HCT116 (cell line): ENCODE measurements around the gene ADAMTS19. TPM values are rescaled to one million over a fixed set of nuclear protein-coding genes. Genes with fewer than 3 reads are reported as not detected.
"Not testable (repeated sequence)": the region's sequence is repeated elsewhere in the genome, so short reads cannot be mapped to it uniquely, and the experiment has no call there.

Experiments used
- ATAC-seq: fragments of 200-7000 bp; cut with Tn5 transposase; 2 replicates; pipeline ENCODE4 v1.9.1; 2020; ENCODE audit warnings: mild to moderate bottlenecking, moderate library complexity
- BruUV-seq: library from RNA; stranded (reverse); fragments of 400-500 nt; replicated peaks from 2 replicates; lab custom pipeline; 2021; lab: Mats Ljungman, UMichigan
- CTCF ChIA-PET: fragments of 300-600 bp; sonication (Branson Sonifier 250); formaldehyde crosslinking; loops from one replicate; lab custom pipeline; 2021; ENCODE audit warnings: antibody characterized with exemption; lab: Charles Lee
- POLR2A ChIA-PET: fragments of 300-600, 350-600 bp; sonication (Branson Sonifier 250); formaldehyde crosslinking; loops from one replicate; lab custom pipeline; 2021; ENCODE audit warnings: antibody characterized with exemption; lab: Charles Lee
- RAD21 ChIA-PET, 2 experiments: fragments of 300-600 bp; sonication (Branson Sonifier 250); formaldehyde crosslinking; loops; one replicate each; lab custom pipeline; 2023; ENCODE audit warnings: low total read pairs in 2 of 2; ENCODE audit not compliant: uncharacterized antibody in 2 of 2, unreplicated experiment in 2 of 2, low non-redundant PET in 1 of 2; lab: Charles Lee
- DNase-seq: peaks from one replicate; pipeline ENCODE4 v3.0.0-alpha.2; 2010; ENCODE audit warnings: low read depth, low spot score
- H2AFZ ChIP-seq: fragments of 200-600 bp; shearing (Covaris generic), sonication (generic); 2 replicates; pipeline ENCODE4 v1.6.1; 2017; ENCODE audit warnings: low read depth, mixed run types, mixed read lengths, antibody characterized with exemption, low read length; ENCODE audit not compliant: poor library complexity, severe bottlenecking
- H3K27ac ChIP-seq: 2 replicates; pipeline ENCODE4 v1.5.1; 2012; ENCODE audit warnings: low read depth, low read length
- H3K27me3 ChIP-seq: fragments of 200-600 bp; sonication (generic); 2 replicates; pipeline ENCODE4 v1.6.1; 2016; ENCODE audit warnings: mixed run types, low read length, mixed read lengths; ENCODE audit not compliant: insufficient read depth
- H3K36me3 ChIP-seq, 2 experiments: fragments of 200-500 bp in 1 of 2; fragments of 200-600 bp in 1 of 2; sonication (Bioruptor generic) in 1 of 2; sonication (generic) in 1 of 2; 2 replicates each; pipeline versions ENCODE4 v1.5.1 to v1.6.1; 2014 to 2016; ENCODE audit warnings: low read length in 2 of 2, inconsistent platforms in 1 of 2, mixed read lengths in 1 of 2, mixed run types in 1 of 2; ENCODE audit not compliant: insufficient read depth in 2 of 2, control insufficient read depth in 1 of 2
- H3K4me1 ChIP-seq, 2 experiments: fragments of 200-600 bp in 1 of 2; sonication (generic) in 1 of 2; 2 replicates each; pipeline versions ENCODE4 v1.5.1 to v1.6.1; 2012 to 2017; ENCODE audit warnings: low read length in 2 of 2, inconsistent platforms in 1 of 2, mild to moderate bottlenecking in 1 of 2, mixed read lengths in 1 of 2, mixed run types in 1 of 2, moderate library complexity in 1 of 2; ENCODE audit not compliant: insufficient read depth in 2 of 2, control insufficient read depth in 1 of 2
- H3K4me2 ChIP-seq: fragments of 200-600 bp; sonication (generic); 2 replicates; pipeline ENCODE4 v1.6.1; 2017; ENCODE audit warnings: mixed run types, low read length, mixed read lengths
- H3K4me3 ChIP-seq, 2 experiments: fragments of 200-600 bp in 1 of 2; sonication (generic) in 1 of 2; replicated peaks in 1 of 2; 2 replicates each; pipeline ENCODE4 v1.5.1; 2011 to 2016; ENCODE audit warnings: low read length in 2 of 2, control low read depth in 1 of 2, low read depth in 1 of 2, mild to moderate bottlenecking in 1 of 2, mixed read lengths in 1 of 2, mixed run types in 1 of 2
- H3K79me2 ChIP-seq: fragments of 200-600 bp; sonication (generic); 2 replicates; pipeline ENCODE4 v1.6.1; 2017; ENCODE audit warnings: mild to moderate bottlenecking, mixed run types, low read length, moderate library complexity, mixed read lengths; ENCODE audit not compliant: insufficient read depth
- H3K9ac ChIP-seq: fragments of 200-600 bp; sonication (generic); 2 replicates; pipeline ENCODE4 v1.6.1; 2016; ENCODE audit warnings: low read length, mixed read lengths
- H3K9me2 ChIP-seq: fragments of 200-600 bp; sonication (generic), shearing (Covaris generic); 2 replicates; pipeline ENCODE4 v1.6.1; 2017; ENCODE audit warnings: mixed run types, mild to moderate bottlenecking, moderate library complexity; ENCODE audit not compliant: insufficient read depth
- H3K9me3 ChIP-seq, 2 experiments: fragments of 200-500 bp in 1 of 2; fragments of 200-600 bp in 1 of 2; sonication (Bioruptor generic) in 1 of 2; sonication (generic) in 1 of 2; 2 replicates each; pipeline ENCODE4 v1.6.1; 2014 to 2017; ENCODE audit warnings: low read length in 2 of 2, mixed read lengths in 2 of 2, inconsistent platforms in 1 of 2, low read depth in 1 of 2, mild to moderate bottlenecking in 1 of 2, mixed run types in 1 of 2, moderate library complexity in 1 of 2; ENCODE audit not compliant: control insufficient read depth in 1 of 2, insufficient read depth in 1 of 2
- H4K20me1 ChIP-seq: fragments of 200-600 bp; sonication (generic), shearing (Covaris generic); 2 replicates; pipeline ENCODE4 v1.6.1; 2017; ENCODE audit warnings: mixed run types, mild to moderate bottlenecking, moderate library complexity; ENCODE audit not compliant: insufficient read depth
- CBX3 ChIP-seq: IDR thresholded peaks from 2 replicates; pipeline ENCODE4 v1.6.1; 2012; ENCODE audit warnings: low read depth
- CEBPB ChIP-seq: IDR thresholded peaks from 2 replicates; pipeline ENCODE4 v1.6.1; 2012; ENCODE audit warnings: low read depth
- EGR1 ChIP-seq: IDR thresholded peaks from 2 replicates; pipeline ENCODE4 v1.6.1; 2012; ENCODE audit warnings: low read depth
- ELF1 ChIP-seq: IDR thresholded peaks from 2 replicates; pipeline ENCODE4 v1.6.1; 2012; ENCODE audit warnings: low read depth, borderline replicate concordance
- EZH2 ChIP-seq: fragments of 200-600 bp; sonication (generic); IDR thresholded peaks from 2 replicates; pipeline ENCODE4 v1.6.1; 2017; ENCODE audit warnings: antibody characterized with exemption, mixed run types
- JUND ChIP-seq: IDR thresholded peaks from 2 replicates; pipeline ENCODE4 v1.6.1; 2012
- POLR2A ChIP-seq: IDR thresholded peaks from 2 replicates; pipeline ENCODE4 v1.7.0; 2011; ENCODE audit warnings: borderline replicate concordance; ENCODE audit not compliant: insufficient read depth, insufficient read length; ENCODE audit errors: extremely low read depth
- POLR2AphosphoS5 ChIP-seq: IDR thresholded peaks from 2 replicates; pipeline ENCODE4 v1.6.1; 2011; ENCODE audit warnings: mild to moderate bottlenecking, low read depth, low read length, moderate library complexity
- SP1 ChIP-seq: IDR thresholded peaks from 2 replicates; pipeline ENCODE4 v1.6.1; 2012; ENCODE audit warnings: low read depth
- TCF7L2 ChIP-seq: IDR thresholded peaks from 2 replicates; pipeline ENCODE4 v1.7.0; 2011; ENCODE audit warnings: borderline replicate concordance, inconsistent platforms; ENCODE audit not compliant: insufficient read depth, insufficient read length; ENCODE audit errors: extremely low read depth
- intact Hi-C: fragments of 100-400 bp; cut with micrococcal nuclease; formaldehyde crosslinking; loops from 2 replicates; pipeline ENCODE4 v1.10.0; 2022
- total RNA-seq: library from RNA; stranded (reverse); gene quantifications from one replicate; pipeline ENCODE4 v1.2.1, GENCODE V29; 2021; ENCODE audit not compliant: unreplicated experiment
- TF ChIP-seq, protein P1 (sequence below), 3 experiments: fragments of 200-600 bp in 1 of 3; sonication (generic) in 1 of 3; IDR thresholded peaks in 2 of 3; conservative IDR thresholded peaks in 1 of 3; 2 replicates each; pipeline ENCODE4 v1.5.1; 2012 to 2017; ENCODE audit warnings: low read depth in 2 of 3, low read length in 2 of 3, antibody characterized with exemption in 1 of 3, borderline replicate concordance in 1 of 3, control low read depth in 1 of 3, mild to moderate bottlenecking in 1 of 3, mixed read lengths in 1 of 3, mixed run types in 1 of 3, moderate library complexity in 1 of 3; ENCODE audit not compliant: insufficient read depth in 1 of 3
- TF ChIP-seq, protein P2 (sequence below): IDR thresholded peaks from 2 replicates; pipeline ENCODE4 v1.6.1; 2012; ENCODE audit warnings: low read depth

ADAMTS19 gene
- total RNA-seq, 1 experiment from 2014 or later = not detected

GRCh38 chr5:129572060-129572459 lies 112.0 kb downstream of the ADAMTS19 start (continued):
- TF ChIP-seq CBX3 = no peak
- TF ChIP-seq, all 23 proteins: peak for 0

DNA sequence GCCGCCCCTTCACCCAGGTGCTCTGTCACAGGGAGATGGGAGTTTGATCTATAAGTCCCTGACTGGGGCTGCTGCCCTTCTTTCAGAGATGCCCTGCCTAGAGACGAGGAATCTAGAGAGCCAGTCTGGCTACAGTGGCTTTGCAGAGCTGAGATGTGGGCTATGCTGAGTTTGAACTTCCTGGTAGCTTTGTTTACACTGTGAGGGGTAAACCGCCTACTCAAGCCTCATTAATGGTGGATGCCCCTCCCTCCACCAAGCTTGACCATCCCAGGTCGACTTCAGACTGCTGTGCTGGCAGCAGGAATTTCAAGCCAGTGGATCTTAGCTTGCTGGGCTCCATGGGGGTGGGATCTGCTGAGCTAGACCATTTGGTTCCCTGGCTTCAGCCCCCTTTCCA lies 124.4 kb downstream of the ADAMTS19 start:
- H4K20me1 ChIP-seq, H3K79me2 ChIP-seq, H3K27me3 ChIP-seq, DNase-seq, H3K4me1 ChIP-seq, intact Hi-C loops, RAD21 ChIA-PET, H2AFZ ChIP-seq, H3K9me2 ChIP-seq, H3K27ac ChIP-seq, POLR2A ChIA-PET, ATAC-seq, H3K4me3 ChIP-seq, CTCF ChIA-PET, H3K36me3 ChIP-seq, H3K9me3 ChIP-seq, BruUV-seq, H3K9ac ChIP-seq, H3K4me2 ChIP-seq: not testable (repeated sequence)

GRCh38 chr5:129591508-129592160 lies 131.5 kb downstream of the ADAMTS19 start:
- intact Hi-C loops = no loop called here
- Histone ChIP-seq H3K9ac (no peak overlapping the region), H2AFZ (no peak overlapping the region), H3K27ac (no peak overlapping the region), H3K4me3 (no peak overlapping the region), H3K9me3 (no peaks in the 10 kb centered on the region), H4K20me1 (no peaks in the 10 kb centered on the region), H3K36me3 (no peaks in the 10 kb centered on the region), H3K4me1 (no peaks in the 10 kb centered on the region), H3K9me2 (no peaks in the 10 kb centered on the region), H3K79me2 (no peaks in the 10 kb centered on the region), H3K4me2 (no peak overlapping the region), H3K27me3 (no peaks in the 10 kb centered on the region)
- no peak for DNase-seq
- no peak for ATAC-seq
- ChIA-PET POLR2A (no interaction called here), RAD21 (no interaction called here), CTCF (no interaction called here)
- no TSS peak for BruUV-seq
- TF ChIP-seq JUND (no peak), CBX3 (no peak), ELF1 (no peak), CEBPB (no peak), POLR2A (no peak), POLR2AphosphoS5 (no peak), EGR1 (no peak), TCF7L2 (no peak), SP1 (no peak), EZH2 (no peak)
- TF ChIP-seq, protein P1, sequence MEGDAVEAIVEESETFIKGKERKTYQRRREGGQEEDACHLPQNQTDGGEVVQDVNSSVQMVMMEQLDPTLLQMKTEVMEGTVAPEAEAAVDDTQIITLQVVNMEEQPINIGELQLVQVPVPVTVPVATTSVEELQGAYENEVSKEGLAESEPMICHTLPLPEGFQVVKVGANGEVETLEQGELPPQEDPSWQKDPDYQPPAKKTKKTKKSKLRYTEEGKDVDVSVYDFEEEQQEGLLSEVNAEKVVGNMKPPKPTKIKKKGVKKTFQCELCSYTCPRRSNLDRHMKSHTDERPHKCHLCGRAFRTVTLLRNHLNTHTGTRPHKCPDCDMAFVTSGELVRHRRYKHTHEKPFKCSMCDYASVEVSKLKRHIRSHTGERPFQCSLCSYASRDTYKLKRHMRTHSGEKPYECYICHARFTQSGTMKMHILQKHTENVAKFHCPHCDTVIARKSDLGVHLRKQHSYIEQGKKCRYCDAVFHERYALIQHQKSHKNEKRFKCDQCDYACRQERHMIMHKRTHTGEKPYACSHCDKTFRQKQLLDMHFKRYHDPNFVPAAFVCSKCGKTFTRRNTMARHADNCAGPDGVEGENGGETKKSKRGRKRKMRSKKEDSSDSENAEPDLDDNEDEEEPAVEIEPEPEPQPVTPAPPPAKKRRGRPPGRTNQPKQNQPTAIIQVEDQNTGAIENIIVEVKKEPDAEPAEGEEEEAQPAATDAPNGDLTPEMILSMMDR (IDR thresholded peaks at IDR 0.05 in 2 of 3, conservative IDR thresholded peaks at IDR 0.05 in 1 of 3; ENCODE audit: borderline replicate concordance in 1 of 3, insufficient read depth in 1 of 3, low read depth in 2 of 3, low read length in 2 of 3) = no peak
- TF ChIP-seq, protein P2, sequence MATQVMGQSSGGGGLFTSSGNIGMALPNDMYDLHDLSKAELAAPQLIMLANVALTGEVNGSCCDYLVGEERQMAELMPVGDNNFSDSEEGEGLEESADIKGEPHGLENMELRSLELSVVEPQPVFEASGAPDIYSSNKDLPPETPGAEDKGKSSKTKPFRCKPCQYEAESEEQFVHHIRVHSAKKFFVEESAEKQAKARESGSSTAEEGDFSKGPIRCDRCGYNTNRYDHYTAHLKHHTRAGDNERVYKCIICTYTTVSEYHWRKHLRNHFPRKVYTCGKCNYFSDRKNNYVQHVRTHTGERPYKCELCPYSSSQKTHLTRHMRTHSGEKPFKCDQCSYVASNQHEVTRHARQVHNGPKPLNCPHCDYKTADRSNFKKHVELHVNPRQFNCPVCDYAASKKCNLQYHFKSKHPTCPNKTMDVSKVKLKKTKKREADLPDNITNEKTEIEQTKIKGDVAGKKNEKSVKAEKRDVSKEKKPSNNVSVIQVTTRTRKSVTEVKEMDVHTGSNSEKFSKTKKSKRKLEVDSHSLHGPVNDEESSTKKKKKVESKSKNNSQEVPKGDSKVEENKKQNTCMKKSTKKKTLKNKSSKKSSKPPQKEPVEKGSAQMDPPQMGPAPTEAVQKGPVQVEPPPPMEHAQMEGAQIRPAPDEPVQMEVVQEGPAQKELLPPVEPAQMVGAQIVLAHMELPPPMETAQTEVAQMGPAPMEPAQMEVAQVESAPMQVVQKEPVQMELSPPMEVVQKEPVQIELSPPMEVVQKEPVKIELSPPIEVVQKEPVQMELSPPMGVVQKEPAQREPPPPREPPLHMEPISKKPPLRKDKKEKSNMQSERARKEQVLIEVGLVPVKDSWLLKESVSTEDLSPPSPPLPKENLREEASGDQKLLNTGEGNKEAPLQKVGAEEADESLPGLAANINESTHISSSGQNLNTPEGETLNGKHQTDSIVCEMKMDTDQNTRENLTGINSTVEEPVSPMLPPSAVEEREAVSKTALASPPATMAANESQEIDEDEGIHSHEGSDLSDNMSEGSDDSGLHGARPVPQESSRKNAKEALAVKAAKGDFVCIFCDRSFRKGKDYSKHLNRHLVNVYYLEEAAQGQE = no peak
